SKM-1 treated with dmso at 0.1 percent for 144 hours (cell line): Measurements from ENCODE around the gene SNED1.

Source experiments
- DNase-seq: peaks from one replicate; lab custom pipeline; 2025; ENCODE audit not compliant: unreplicated experiment; lab: John Stamatoyannopoulos, UW

Gene SNED1

GRCh38 chr2:240959941-240960308, 38.5 kb upstream of the SNED1 start:
- DNase-seq, result no peak

GRCh38 chr2:240960309-240960970, 38.0 kb upstream of the SNED1 start:
- peak; percentile 89 for DNase-seq

GRCh38 chr2:240960971-240961876, 37.2 kb upstream of the SNED1 start:
- peak; percentile 89 for DNase-seq

GRCh38 chr2:240961910-240962299, 36.5 kb upstream of the SNED1 start:
- no peak for DNase-seq

- no peak for DNase-seq
These were observed 35.9 kb upstream of the SNED1 start for GRCh38 chr2:240962300-240963064.

GRCh38 chr2:240963065-240963867, 35.2 kb upstream of the SNED1 start:
- DNase-seq, result no peak

- DNase-seq, result no peak
These were observed 34.3 kb upstream of the SNED1 start for GRCh38 chr2:240963868-240964703.

- no peak for DNase-seq
These were observed 33.6 kb upstream of the SNED1 start for GRCh38 chr2:240964704-240965295.

GRCh38 chr2:240965296-240965904, 33.0 kb upstream of the SNED1 start:
- DNase-seq, result peak; percentile 32

GRCh38 chr2:240965905-240966456, 32.4 kb upstream of the SNED1 start:
- no peak for DNase-seq

GRCh38 chr2:240966457-240966905, 31.9 kb upstream of the SNED1 start:
- no peak for DNase-seq

- no peak for DNase-seq
These were observed 31.3 kb upstream of the SNED1 start for GRCh38 chr2:240966906-240967680.

- DNase-seq, result no peak
These were observed 30.5 kb upstream of the SNED1 start for GRCh38 chr2:240967681-240968621.

GRCh38 chr2:240968731-240969624, 29.4 kb upstream of the SNED1 start:
- no peak for DNase-seq

- DNase-seq, result no peak
These were observed 28.3 kb upstream of the SNED1 start for GRCh38 chr2:240970104-240970503.

GRCh38 chr2:240970816-240971215, 27.6 kb upstream of the SNED1 start:
- DNase-seq, result no peak
